Stimulated activated effector memory CD8-positive, alpha-beta T cell treated with anti-CD3 and anti-CD28 coated beads, Interleukin-12 subunit alpha, Interleukin-12 subunit beta, amount 100 ng/mL, for 72 hours (primary cell): ENCODE measurements around the gene CNNM4.
"Not testable (repeated sequence)": the region's sequence is repeated elsewhere in the genome, so short reads cannot be mapped to it uniquely, and the experiment has no call there.

Experiments
- ATAC-seq: fragments of 150-1000 bp; cut with Tn5 transposase; 2 replicates; pipeline ENCODE4 v1.10.0; 2021
- DNase-seq, 2 donors: peaks; one replicate each; pipeline ENCODE4 v3.0.0; 2021 to 2022; ENCODE audit warnings: low spot score in 2 of 2
- H3K27ac Mint-ChIP-seq: one replicate; pipeline ENCODE4 v1.8.0; 2022; ENCODE audit warnings: mild to moderate bottlenecking, mixed read lengths
- H3K36me3 Mint-ChIP-seq: one replicate; pipeline ENCODE4 v1.8.0; 2022; ENCODE audit warnings: mild to moderate bottlenecking, mixed read lengths
- H3K4me1 Mint-ChIP-seq: one replicate; pipeline ENCODE4 v1.8.0; 2022; ENCODE audit warnings: mixed read lengths
- H3K4me3 Mint-ChIP-seq: one replicate; pipeline ENCODE4 v1.8.0; 2022; ENCODE audit warnings: mild to moderate bottlenecking, mixed read lengths
- H3K9me3 Mint-ChIP-seq: one replicate; pipeline ENCODE4 v1.8.0; 2022; ENCODE audit warnings: mixed read lengths

Gene CNNM4

GRCh38 chr2:96798733-96799622 is 38.3 kb downstream of the CNNM4 start:
- Mint-ChIP-seq H3K4me1 (no peaks in the 10 kb centered on the region), H3K4me3 (no peak overlapping the region)
- ATAC-seq = no peak

DNA sequence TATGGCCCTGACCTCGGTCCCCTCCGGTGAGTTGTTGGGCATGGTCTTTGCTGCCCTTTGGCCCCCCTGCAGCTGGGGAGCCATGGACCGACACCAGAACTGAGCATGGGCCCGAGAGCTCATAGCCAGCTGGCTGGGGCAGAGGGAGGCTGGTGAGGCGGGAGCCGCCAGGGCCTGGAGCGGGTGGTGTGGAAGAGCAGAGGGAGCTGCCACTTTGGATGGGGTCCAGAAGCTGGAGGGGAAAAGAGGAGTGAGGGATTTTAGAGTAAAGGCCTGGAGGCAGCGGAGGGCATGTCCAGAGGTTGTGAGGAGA is 38.9 kb downstream of the CNNM4 start:
- ATAC-seq (no peak), DNase-seq (no peak)
- H3K4me3 Mint-ChIP-seq = no peak overlapping the region
- peak overlapping the region; percentile 43 for H3K27ac Mint-ChIP-seq
- H3K4me1 Mint-ChIP-seq = no peaks in the 10 kb centered on the region
- no peaks in the 10 kb centered on the region for H3K9me3 Mint-ChIP-seq
- peaks cover 14% of the 10 kb centered on the region for H3K36me3 Mint-ChIP-seq

More at GRCh38 chr2:96798733-96799622, 38.3 kb downstream of the CNNM4 start:
- DNase-seq = no peak
- H3K36me3 Mint-ChIP-seq = peaks cover 14% of the 10 kb centered on the region
- peak overlapping the region; percentile 43 for H3K27ac Mint-ChIP-seq
- H3K9me3 Mint-ChIP-seq = no peaks in the 10 kb centered on the region

DNA sequence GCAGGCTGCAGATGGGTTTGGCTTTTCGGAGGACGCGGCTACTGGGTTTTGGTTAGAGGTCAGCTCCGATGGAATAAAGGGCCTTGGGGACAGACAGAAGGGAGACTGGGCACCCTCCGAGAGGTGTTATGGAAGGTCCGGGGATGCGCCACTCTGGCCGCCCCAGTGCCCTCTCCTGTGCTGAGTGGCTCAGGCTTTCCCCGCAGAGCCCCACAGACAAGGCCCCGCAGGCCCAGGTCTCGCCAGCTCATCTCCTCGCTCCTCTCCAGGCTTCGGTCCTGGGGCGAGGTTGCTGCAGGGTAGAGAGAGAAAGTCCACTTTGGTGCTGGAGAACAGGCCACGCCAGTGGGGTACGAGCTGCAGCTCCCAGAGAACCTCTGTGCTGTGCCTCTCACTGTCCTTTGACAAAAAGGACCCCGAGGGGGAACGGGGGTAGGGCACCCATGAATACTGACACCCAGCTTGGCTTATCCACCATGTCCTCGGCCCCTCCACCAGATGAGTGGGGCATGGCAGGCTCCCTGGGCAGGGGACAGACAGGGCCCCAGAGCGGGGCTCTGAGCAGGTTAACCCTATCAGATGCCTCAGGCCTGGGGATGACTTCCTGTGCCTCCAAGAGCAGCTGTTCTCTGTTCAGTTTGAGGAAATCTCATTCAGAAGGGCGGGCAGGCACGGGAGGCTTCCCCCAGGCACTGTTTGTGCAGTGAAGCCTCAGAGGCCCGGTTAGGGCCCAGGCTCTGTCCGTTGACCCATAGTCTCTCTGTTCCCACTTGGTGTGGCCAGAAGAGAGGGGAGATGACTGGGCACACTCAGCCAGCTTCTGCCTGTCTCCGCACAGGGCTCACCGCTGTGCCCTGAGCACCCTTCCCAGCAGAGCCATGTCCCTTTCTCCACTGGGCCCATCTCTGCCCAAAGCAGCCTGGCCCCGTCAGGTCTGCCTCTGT is 39.6 kb downstream of the CNNM4 start:
- ATAC-seq (peak; percentile 12), DNase-seq (peak in 1 of 2 donors; percentile 60)
- Mint-ChIP-seq H3K36me3 (peaks cover 14% of the 10 kb centered on the region), H3K4me1 (no peaks in the 10 kb centered on the region), H3K9me3 (no peaks in the 10 kb centered on the region), H3K27ac (no peak overlapping the region), H3K4me3 (no peak overlapping the region)

DNA sequence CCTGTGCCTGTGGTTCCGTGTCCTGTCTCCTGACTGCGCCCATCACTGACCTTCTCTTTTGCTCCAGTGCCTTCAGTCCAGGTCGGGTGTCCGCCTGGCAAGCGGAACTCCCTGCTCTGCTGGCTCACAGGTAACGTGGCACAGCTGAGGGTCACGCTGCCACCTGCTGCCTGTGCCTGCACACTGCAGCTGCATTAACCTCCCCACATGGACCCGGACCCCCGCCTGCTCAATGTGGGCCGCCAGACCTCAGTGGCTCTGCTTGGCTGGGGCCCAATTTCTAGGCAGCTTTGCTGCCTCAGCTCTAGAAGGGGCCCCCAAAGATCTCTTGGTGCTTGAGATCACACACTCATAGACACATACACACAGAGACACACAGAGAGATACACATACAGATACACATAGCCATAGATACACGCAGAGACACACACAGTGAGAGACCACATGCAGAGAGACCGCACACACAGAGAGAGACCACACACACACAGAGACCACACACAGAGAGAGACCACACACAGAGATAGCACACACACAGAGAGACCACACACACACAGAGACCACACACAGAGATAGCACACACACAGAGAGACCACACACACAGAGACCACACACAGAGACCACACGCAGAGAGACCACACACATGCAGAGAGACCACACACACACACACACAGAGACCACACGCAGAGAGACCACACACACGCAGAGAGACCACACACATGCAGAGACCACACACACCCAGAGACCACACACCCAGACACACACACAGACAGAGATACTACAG is 40.5 kb downstream of the CNNM4 start:
- H3K27ac Mint-ChIP-seq = no peak overlapping the region
- no peak overlapping the region for H3K4me3 Mint-ChIP-seq
- ATAC-seq = peak; percentile 89
- H3K9me3 Mint-ChIP-seq = no peaks in the 10 kb centered on the region
- peaks cover 3% of the 10 kb centered on the region for H3K4me1 Mint-ChIP-seq
- H3K36me3 Mint-ChIP-seq = peaks cover 17% of the 10 kb centered on the region
- DNase-seq = peak; percentile 65 to 86

GRCh38 chr2:96801786-96802595 is 41.3 kb downstream of the CNNM4 start:
- no peaks in the 10 kb centered on the region for H3K9me3 Mint-ChIP-seq
- no peak overlapping the region for H3K4me3 Mint-ChIP-seq
- H3K36me3 Mint-ChIP-seq = peaks cover 22% of the 10 kb centered on the region
- peaks cover 10% of the 10 kb centered on the region for H3K4me1 Mint-ChIP-seq
- H3K27ac Mint-ChIP-seq = no peak overlapping the region
- peak; percentile 31 to 64 for DNase-seq
- ATAC-seq = peak; percentile 78

DNA sequence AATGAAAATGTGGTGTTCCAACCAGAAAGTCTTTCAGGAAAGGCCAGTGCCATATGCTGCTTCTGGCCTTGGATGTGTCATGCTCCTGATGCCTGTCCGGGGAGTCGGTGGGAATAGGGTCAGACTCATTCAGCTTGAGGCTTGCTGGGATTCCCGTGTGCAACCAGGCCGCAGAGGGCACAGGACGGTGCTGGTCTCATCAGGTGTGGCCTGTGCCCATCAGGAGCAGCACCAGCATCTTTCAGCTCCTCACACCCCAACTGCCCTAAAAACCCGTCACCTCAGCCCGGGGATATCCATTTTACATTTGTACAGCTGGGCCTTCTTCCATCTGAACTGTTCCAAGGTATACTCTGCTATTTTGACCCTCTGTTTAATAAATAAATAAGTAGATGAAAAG is 42.0 kb downstream of the CNNM4 start:
- peaks cover 15% of the 10 kb centered on the region for H3K4me1 Mint-ChIP-seq
- no peak overlapping the region for H3K27ac Mint-ChIP-seq
- H3K4me3 Mint-ChIP-seq = no peak overlapping the region
- DNase-seq (no peak), ATAC-seq (no peak)
- H3K36me3 Mint-ChIP-seq = peaks cover 22% of the 10 kb centered on the region
- no peaks in the 10 kb centered on the region for H3K9me3 Mint-ChIP-seq

DNA sequence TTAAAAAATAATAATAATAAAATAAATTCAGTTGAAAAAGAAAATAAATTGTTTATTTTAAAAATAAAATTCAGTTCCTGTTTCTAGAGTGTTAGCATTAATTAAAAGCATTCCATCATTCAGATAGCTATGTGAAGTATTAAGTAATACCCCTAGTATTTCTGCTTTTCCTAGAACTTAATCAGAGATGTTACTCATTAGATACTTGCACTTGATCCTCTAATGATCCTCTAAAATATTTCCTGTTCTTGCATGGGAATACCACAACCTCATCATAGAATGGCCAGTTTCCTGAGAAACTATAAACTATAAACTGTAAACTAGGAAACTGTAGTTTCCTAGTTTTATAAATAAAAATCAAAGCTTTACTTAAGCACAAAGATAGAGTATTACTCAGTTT is 44.3 kb downstream of the CNNM4 start:
- ATAC-seq = no peak
- H3K9me3 Mint-ChIP-seq = no peaks in the 10 kb centered on the region
- H3K4me3 Mint-ChIP-seq = no peak overlapping the region
- peaks cover 21% of the 10 kb centered on the region for H3K4me1 Mint-ChIP-seq
- DNase-seq = no peak
- no peak overlapping the region for H3K27ac Mint-ChIP-seq
- H3K36me3 Mint-ChIP-seq = peaks cover 16% of the 10 kb centered on the region

DNA sequence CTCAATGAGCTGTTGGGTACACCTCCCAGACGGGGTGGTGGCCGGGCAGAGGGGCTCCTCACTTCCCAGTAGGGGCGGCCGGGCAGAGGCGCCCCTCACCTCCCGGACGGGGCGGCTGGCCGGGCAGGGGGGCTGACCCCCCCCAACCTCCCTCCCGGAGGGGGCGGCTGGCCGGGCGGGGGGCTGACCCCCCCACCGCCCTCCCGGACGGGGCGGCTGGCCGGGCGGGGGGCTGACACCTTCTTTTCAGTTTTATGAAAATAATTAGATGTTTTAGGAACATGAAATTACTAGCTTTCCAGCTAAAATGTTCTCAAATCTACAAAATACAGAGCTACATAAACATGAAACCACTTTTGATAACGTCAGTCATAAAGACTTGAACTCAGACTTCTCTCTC is 45.2 kb downstream of the CNNM4 start:
- Mint-ChIP-seq H3K27ac (peak overlapping the region; percentile 93), H3K4me3 (peak overlapping the region; percentile 62)
- DNase-seq = not testable (repeated sequence)

GRCh38 chr2:96806468-96807126 is 45.9 kb downstream of the CNNM4 start:
- H3K9me3 Mint-ChIP-seq = no peaks in the 10 kb centered on the region
- ATAC-seq = peak; percentile 72
- peak overlapping the region; percentile 93 for H3K27ac Mint-ChIP-seq
- peaks cover 16% of the 10 kb centered on the region for H3K36me3 Mint-ChIP-seq
- DNase-seq = no peak
- peak overlapping the region; percentile 62 for H3K4me3 Mint-ChIP-seq
- peaks cover 27% of the 10 kb centered on the region for H3K4me1 Mint-ChIP-seq

More for the DNA sequence above, 45.2 kb downstream of the CNNM4 start:
- H3K4me1 Mint-ChIP-seq = peaks cover 22% of the 10 kb centered on the region
- not testable (repeated sequence) for H3K9me3 Mint-ChIP-seq, ATAC-seq
- peaks cover 16% of the 10 kb centered on the region for H3K36me3 Mint-ChIP-seq

DNA sequence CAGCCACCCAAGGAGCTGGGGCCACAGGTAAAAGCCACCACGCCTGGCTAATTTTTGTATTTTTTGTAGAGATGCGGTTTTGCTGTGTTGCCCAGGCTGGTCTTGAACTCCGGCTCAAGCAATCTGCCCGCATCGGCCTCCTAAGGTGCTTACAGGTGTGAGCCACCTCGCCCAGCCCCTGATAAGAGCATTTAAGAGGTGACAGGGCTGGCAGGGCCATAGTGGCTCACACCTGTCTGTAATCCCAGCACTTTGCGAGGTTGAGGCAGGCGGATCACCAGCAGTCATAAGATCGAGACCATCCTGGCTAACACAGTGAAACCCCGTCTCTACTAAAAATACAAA is 46.4 kb downstream of the CNNM4 start:
- no peak for DNase-seq
- Mint-ChIP-seq H3K9me3 (no peaks in the 10 kb centered on the region), H3K36me3 (peaks cover 16% of the 10 kb centered on the region), H3K4me1 (peaks cover 30% of the 10 kb centered on the region), H3K27ac (peak overlapping the region; percentile 93), H3K4me3 (peak overlapping the region; percentile 62)
- no peak for ATAC-seq

- ATAC-seq = no peak
- Mint-ChIP-seq H3K27ac (no peak overlapping the region), H3K36me3 (peaks cover 20% of the 10 kb centered on the region)
These were observed 47.6 kb downstream of the CNNM4 start for GRCh38 chr2:96808176-96808837.

GRCh38 chr2:96809216-96809882 is 48.6 kb downstream of the CNNM4 start:
- Mint-ChIP-seq H3K36me3 (peaks cover 20% of the 10 kb centered on the region), H3K9me3 (no peaks in the 10 kb centered on the region), H3K4me1 (peaks cover 40% of the 10 kb centered on the region), H3K4me3 (no peak overlapping the region), H3K27ac (no peak overlapping the region)
- no peak for ATAC-seq
- no peak for DNase-seq

More at GRCh38 chr2:96808176-96808837, 47.6 kb downstream of the CNNM4 start:
- DNase-seq = no peak
- Mint-ChIP-seq H3K4me3 (no peak overlapping the region), H3K9me3 (no peaks in the 10 kb centered on the region), H3K4me1 (peaks cover 40% of the 10 kb centered on the region)
